ENCODE results near the gene MTFR1L.

The MTFR1L gene

GRCh38 chr1:25869909-25870606, 50.3 kb downstream of the MTFR1L start:
- TF ChIP-seq MAX (IDR thresholded peaks at IDR 0.05) (no peak), TEAD4 (IDR thresholded peaks at IDR 0.05) (no peak), REST (IDR thresholded peaks at IDR 0.05; ENCODE audit: low read depth) (no peak), EGR1 (IDR thresholded peaks at IDR 0.05) (no peak), CEBPB (IDR thresholded peaks at IDR 0.05) (no peak), TAF1 (IDR thresholded peaks at IDR 0.05; ENCODE audit: low read depth) (no peak)

GRCh38 chr1:25870614-25871013, 50.9 kb downstream of the MTFR1L start:
- TF ChIP-seq CEBPB (IDR thresholded peaks at IDR 0.05) (0 out of 2 replicates have a peak, but pooled peaks have one; percentile 15), EGR1 (IDR thresholded peaks at IDR 0.05) (no peak)

- TF ChIP-seq TCF12 (IDR thresholded peaks at IDR 0.05; ENCODE audit: low read depth) (no peak), REST (IDR thresholded peaks at IDR 0.05; ENCODE audit: low read depth) (no peak), TEAD4 (IDR thresholded peaks at IDR 0.05) (no peak), CREB1 (IDR thresholded peaks at IDR 0.05; ENCODE audit: low read depth) (no peak), FOXM1 (IDR thresholded peaks at IDR 0.05; ENCODE audit: borderline replicate concordance, low read depth) (no peak), MAX (IDR thresholded peaks at IDR 0.05) (no peak), EGR1 (IDR thresholded peaks at IDR 0.05) (no peak), EP300 (IDR thresholded peaks at IDR 0.05; ENCODE audit: borderline replicate concordance) (no peak), NFIC (IDR thresholded peaks at IDR 0.05) (no peak)
These were observed 51.4 kb downstream of the MTFR1L start for GRCh38 chr1:25871086-25871703.

DNA sequence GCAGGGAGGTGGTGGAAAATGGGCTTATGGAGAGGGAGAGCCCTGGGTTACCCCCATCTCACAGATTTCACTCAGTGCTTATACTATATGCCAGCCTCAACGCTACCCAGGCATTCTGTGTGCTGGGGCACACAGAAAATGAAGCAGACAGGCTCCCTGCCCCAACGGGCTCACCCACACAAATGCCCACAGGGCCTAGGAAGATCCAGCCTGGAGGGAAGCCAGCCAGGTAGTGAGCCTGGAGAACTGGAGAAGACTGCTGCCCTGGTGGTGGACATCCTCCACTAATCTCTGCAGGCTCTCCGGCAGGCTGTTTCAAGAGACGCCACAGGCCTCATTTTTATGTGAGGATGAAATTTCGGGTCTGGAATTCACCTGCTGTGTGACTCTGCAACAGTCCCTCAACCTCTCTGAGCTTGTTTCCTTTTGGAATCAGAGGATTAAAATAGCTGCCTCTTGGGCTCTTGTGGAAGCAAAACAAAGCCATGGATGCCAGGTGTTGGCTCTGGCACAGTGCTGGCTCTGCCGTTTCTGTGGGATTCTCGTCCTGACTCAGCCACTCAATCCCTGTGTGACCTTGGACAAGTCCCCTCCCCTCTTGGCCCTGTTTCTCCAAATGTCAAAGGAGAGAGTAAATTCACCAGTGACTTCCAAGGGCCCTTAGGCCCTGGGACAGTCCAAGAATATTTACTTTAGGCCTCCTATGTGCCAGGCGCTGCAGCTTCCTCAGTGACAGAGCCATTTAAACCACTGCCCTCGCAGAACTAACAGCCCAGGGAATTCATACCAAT, 52.1 kb downstream of the MTFR1L start:
- TF ChIP-seq EP300 (IDR thresholded peaks at IDR 0.05; ENCODE audit: borderline replicate concordance) = no peak
- TF ChIP-seq YY1 (IDR thresholded peaks at IDR 0.05; ENCODE audit: low read depth) = no peak
- no peak for TF ChIP-seq CEBPB (IDR thresholded peaks at IDR 0.05)
- no peak for TF ChIP-seq MAX (IDR thresholded peaks at IDR 0.05)
- TF ChIP-seq, protein P1, sequence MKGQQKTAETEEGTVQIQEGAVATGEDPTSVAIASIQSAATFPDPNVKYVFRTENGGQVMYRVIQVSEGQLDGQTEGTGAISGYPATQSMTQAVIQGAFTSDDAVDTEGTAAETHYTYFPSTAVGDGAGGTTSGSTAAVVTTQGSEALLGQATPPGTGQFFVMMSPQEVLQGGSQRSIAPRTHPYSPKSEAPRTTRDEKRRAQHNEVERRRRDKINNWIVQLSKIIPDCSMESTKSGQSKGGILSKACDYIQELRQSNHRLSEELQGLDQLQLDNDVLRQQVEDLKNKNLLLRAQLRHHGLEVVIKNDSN (IDR thresholded peaks at IDR 0.05) = no peak
- no peak for TF ChIP-seq EGR1 (IDR thresholded peaks at IDR 0.05)
- TF ChIP-seq TCF12 (IDR thresholded peaks at IDR 0.05; ENCODE audit: low read depth) = no peak
- TF ChIP-seq NFIC (IDR thresholded peaks at IDR 0.05) = no peak
- TF ChIP-seq FOXM1 (IDR thresholded peaks at IDR 0.05; ENCODE audit: borderline replicate concordance, low read depth) = no peak
- no peak for TF ChIP-seq TAF1 (IDR thresholded peaks at IDR 0.05; ENCODE audit: low read depth)
- no peak for TF ChIP-seq ZBTB7A (IDR thresholded peaks at IDR 0.05; ENCODE audit: low read depth)

GRCh38 chr1:25872713-25873112, 53.0 kb downstream of the MTFR1L start:
- TF ChIP-seq EGR1 (IDR thresholded peaks at IDR 0.05) (no peak), TAF1 (IDR thresholded peaks at IDR 0.05; ENCODE audit: low read depth) (no peak), YY1 (IDR thresholded peaks at IDR 0.05; ENCODE audit: low read depth) (no peak), ZBTB7A (IDR thresholded peaks at IDR 0.05; ENCODE audit: low read depth) (no peak)

DNA sequence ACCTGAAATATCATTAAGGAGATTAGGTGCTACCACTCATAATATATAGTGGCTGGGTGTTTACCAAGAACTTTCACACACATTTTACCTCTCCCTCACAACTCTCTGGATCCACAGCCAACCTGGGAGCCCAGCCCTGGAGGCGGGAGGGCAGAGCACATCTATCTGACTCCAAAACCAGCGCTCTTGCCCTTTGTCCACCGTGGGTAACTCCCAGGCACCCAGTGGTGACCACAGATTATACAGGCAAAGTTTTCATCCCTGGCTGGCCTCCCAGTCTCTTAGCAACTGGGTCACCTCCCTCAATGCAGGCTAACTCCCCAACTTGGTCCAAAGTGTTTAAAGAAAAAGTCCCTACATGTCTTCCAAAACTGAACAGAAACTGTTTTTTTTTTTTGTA, 53.4 kb downstream of the MTFR1L start:
- no peak for TF ChIP-seq TCF12 (IDR thresholded peaks at IDR 0.05; ENCODE audit: low read depth)

GRCh38 chr1:25874209-25874608, 54.5 kb downstream of the MTFR1L start:
- no peak for TF ChIP-seq CREB1 (IDR thresholded peaks at IDR 0.05; ENCODE audit: low read depth)
- no peak for TF ChIP-seq RAD21 (IDR thresholded peaks at IDR 0.05; ENCODE audit: low read depth)
- no peak for TF ChIP-seq CEBPB (IDR thresholded peaks at IDR 0.05)
- TF ChIP-seq MAX (IDR thresholded peaks at IDR 0.05) = no peak
- TF ChIP-seq TCF12 (IDR thresholded peaks at IDR 0.05; ENCODE audit: low read depth) = no peak
- TF ChIP-seq NFIC (IDR thresholded peaks at IDR 0.05) = no peak
- no peak for TF ChIP-seq ZBTB7A (IDR thresholded peaks at IDR 0.05; ENCODE audit: low read depth)
- TF ChIP-seq EGR1 (IDR thresholded peaks at IDR 0.05) = no peak
- no peak for TF ChIP-seq FOXM1 (IDR thresholded peaks at IDR 0.05; ENCODE audit: borderline replicate concordance, low read depth)
- no peak for TF ChIP-seq TEAD4 (IDR thresholded peaks at IDR 0.05)
- no peak for TF ChIP-seq REST (IDR thresholded peaks at IDR 0.05; ENCODE audit: low read depth)
- no peak for TF ChIP-seq TAF1 (IDR thresholded peaks at IDR 0.05; ENCODE audit: low read depth)
- TF ChIP-seq, protein P1 (IDR thresholded peaks at IDR 0.05) = no peak
- no peak for TF ChIP-seq EP300 (IDR thresholded peaks at IDR 0.05; ENCODE audit: borderline replicate concordance)
- no peak for TF ChIP-seq YY1 (IDR thresholded peaks at IDR 0.05; ENCODE audit: low read depth)
